Activated CD8-positive, alpha-beta T cell treated with anti-CD3 and anti-CD28 coated beads, Interleukin-2, amount 10 ng/mL, durations not matched to agents 7 days and 5 days (primary cell): Measurements from ENCODE around the gene SEC23B. TPM values are rescaled to one million over a fixed set of nuclear protein-coding genes. Genes with fewer than 3 reads are reported as not detected.

Source experiments
- ATAC-seq: fragments of 150-1000 bp; cut with Tn5 transposase; one replicate; pipeline ENCODE4 v1.10.0; 2021; ENCODE audit warnings: moderate library complexity
- CTCF ChIA-PET: fragments of 350-600 bp; sonication (Branson Sonifier 250); formaldehyde crosslinking; loops from one replicate; lab custom pipeline; 2021; ENCODE audit warnings: antibody characterized with exemption; lab: Charles Lee
- POLR2A ChIA-PET: fragments of 350-600 bp; sonication (Branson Sonifier 250); formaldehyde crosslinking; loops from one replicate; lab custom pipeline; 2021; ENCODE audit warnings: antibody characterized with exemption; lab: Charles Lee
- DNase-seq: peaks from one replicate; pipeline ENCODE4 v3.0.0-alpha.2; 2020
- H3K27ac Mint-ChIP-seq: one replicate; pipeline ENCODE4 v1.8.0; 2021; ENCODE audit warnings: mild to moderate bottlenecking, mixed read lengths
- H3K27me3 Mint-ChIP-seq: one replicate; pipeline ENCODE4 v1.8.0; 2021; ENCODE audit warnings: low read depth, mixed read lengths
- H3K36me3 Mint-ChIP-seq: one replicate; pipeline ENCODE4 v1.8.0; 2021; ENCODE audit warnings: low read depth, mixed read lengths
- H3K4me1 Mint-ChIP-seq: one replicate; pipeline ENCODE4 v1.8.0; 2021; ENCODE audit warnings: low read depth, mixed read lengths
- H3K4me3 Mint-ChIP-seq: one replicate; pipeline ENCODE4 v1.8.0; 2021; ENCODE audit warnings: mild to moderate bottlenecking, mixed read lengths
- H3K9me3 Mint-ChIP-seq: one replicate; pipeline ENCODE4 v1.8.0; 2022; ENCODE audit warnings: mixed read lengths; ENCODE audit not compliant: insufficient read depth
- total RNA-seq, 2 experiments: library from RNA; stranded (reverse); gene quantifications; one replicate each; pipeline ENCODE4 v1.2.3, GENCODE V29; 2021

SEC23B gene
- total RNA-seq = 10 to 100 TPM; 59.6 to 63.9 TPM

GRCh38 chr20:18507218-18508191 is at the start of gene SEC23B:
SEC23B (plus strand) TSS chr20:18507940; CDS start chr20:18510836, 2,896 bp downstream.
- H3K27ac Mint-ChIP-seq = peak within 1 kb of the TSS; percentile 99
- H3K27me3 Mint-ChIP-seq = no peaks in the 10 kb centered on the region
- no peaks in the 10 kb centered on the region for H3K9me3 Mint-ChIP-seq
- H3K4me3 Mint-ChIP-seq = peak within 1 kb of the TSS; percentile 94
- POLR2A ChIA-PET = interaction anchor here (0.5 to 3.1 kb wide), 17 partner anchors 8 to 542 kb away, joined by 3 to 54 read pairs (median 4); partner anchors contain the start of genes DZANK1, POLR3F, RBBP9 and SMIM26
- ATAC-seq = peak; percentile 95
- DNase-seq = peak; percentile 98
- H3K36me3 Mint-ChIP-seq = peaks cover 34% of the 10 kb centered on the region
- CTCF ChIA-PET = interaction anchor here (0.9 to 3.9 kb wide), 9 partner anchors 10 to 94 kb away, joined by 3 to 34 read pairs (median 3); partner anchors contain the start of genes POLR3F and RBBP9
- H3K4me1 Mint-ChIP-seq = peaks cover 54% of the 10 kb centered on the region

GRCh38 chr20:18465536-18466200 is 42.1 kb upstream of the SEC23B start:
- H3K4me3 Mint-ChIP-seq = peak overlapping the region; percentile 96
- no peak for DNase-seq

GRCh38 chr20:18466574-18466893 is 41.2 kb upstream of the SEC23B start:
- no peak for DNase-seq
- H3K9me3 Mint-ChIP-seq = no peaks in the 10 kb centered on the region
- peaks cover 27% of the 10 kb centered on the region for H3K4me1 Mint-ChIP-seq
- H3K4me3 Mint-ChIP-seq = peak overlapping the region; percentile 96
- no peaks in the 10 kb centered on the region for H3K27me3 Mint-ChIP-seq
- ATAC-seq = peak; percentile 44
- peaks cover 5% of the 10 kb centered on the region for H3K36me3 Mint-ChIP-seq
- H3K27ac Mint-ChIP-seq = peak overlapping the region; percentile 89
- POLR2A ChIA-PET = interaction anchor here (0.9 to 3.3 kb wide), 5 partner anchors 13 to 179 kb away, joined by 3 to 45 read pairs (median 4); partner anchors contain the start of genes RBBP9 and SEC23B
- CTCF ChIA-PET = interaction anchor here (0.9 to 1.9 kb wide), 5 partner anchors 11 to 31 kb away, joined by 3 to 9 read pairs (median 5); partner anchors contain the start of gene RBBP9

More at GRCh38 chr20:18465536-18466200, 42.1 kb upstream of the SEC23B start:
- H3K27me3 Mint-ChIP-seq = no peaks in the 10 kb centered on the region
- H3K9me3 Mint-ChIP-seq = no peaks in the 10 kb centered on the region
- H3K27ac Mint-ChIP-seq = no peak overlapping the region
- ChIA-PET POLR2A (interaction anchor here (3.3 kb wide), 1 partner anchor 42 kb away, joined by 45 read pairs; the partner anchor contains the start of gene SEC23B), CTCF (no interaction called here)
- H3K36me3 Mint-ChIP-seq = peaks cover 5% of the 10 kb centered on the region
- H3K4me1 Mint-ChIP-seq = peaks cover 27% of the 10 kb centered on the region
- no peak for ATAC-seq

- Mint-ChIP-seq H3K27ac (peak within 1 kb of the TSS; percentile 89), H3K9me3 (no peaks in the 10 kb centered on the region), H3K4me3 (peak within 1 kb of the TSS; percentile 96), H3K36me3 (peaks cover 5% of the 10 kb centered on the region), H3K4me1 (peaks cover 27% of the 10 kb centered on the region), H3K27me3 (no peaks in the 10 kb centered on the region)
- CTCF ChIA-PET = interaction anchor here (0.9 to 1.9 kb wide), 6 partner anchors 10 to 40 kb away, joined by 3 to 9 read pairs (median 4); partner anchors contain the start of genes RBBP9 and SEC23B
- peak; percentile 98 for ATAC-seq
- POLR2A ChIA-PET = interaction anchor here (0.9 to 3.3 kb wide), 5 partner anchors 12 to 180 kb away, joined by 3 to 45 read pairs (median 4); partner anchors contain the start of genes RBBP9 and SEC23B
- DNase-seq = peak; percentile 94
Measured at GRCh38 chr20:18466894-18467730, 40.6 kb upstream of the SEC23B start, which contains the start of the genes DZANK1 and POLR3F. DZANK1 (minus strand) TSS chr20:18467030; CDS start chr20:18465358, 1,672 bp downstream. POLR3F (plus strand) TSS chr20:18467390; CDS start chr20:18467507, 117 bp downstream.

GRCh38 chr20:18477218-18477617 is 30.5 kb upstream of the SEC23B start:
- ChIA-PET POLR2A (no interaction called here), CTCF (interaction anchor here (1.1 to 1.6 kb wide), 2 partner anchors 10 to 64 kb away, joined by 4 to 5 read pairs; partner anchors contain the start of genes DZANK1 and POLR3F)
- H3K9me3 Mint-ChIP-seq = no peaks in the 10 kb centered on the region
- DNase-seq (no peak), ATAC-seq (no peak)
- H3K36me3 Mint-ChIP-seq = peaks cover 43% of the 10 kb centered on the region
- H3K4me3 Mint-ChIP-seq = no peak overlapping the region
- H3K27me3 Mint-ChIP-seq = no peaks in the 10 kb centered on the region
- no peaks in the 10 kb centered on the region for H3K4me1 Mint-ChIP-seq
- H3K27ac Mint-ChIP-seq = no peak overlapping the region

GRCh38 chr20:18477821-18478220 is 29.9 kb upstream of the SEC23B start:
- ChIA-PET POLR2A (no interaction called here), CTCF (interaction anchor here (1.1 to 1.6 kb wide), 2 partner anchors 11 to 64 kb away, joined by 4 to 5 read pairs; partner anchors contain the start of genes DZANK1 and POLR3F)
- Mint-ChIP-seq H3K27me3 (no peaks in the 10 kb centered on the region), H3K27ac (no peak overlapping the region), H3K4me3 (no peak overlapping the region), H3K36me3 (peaks cover 49% of the 10 kb centered on the region), H3K9me3 (no peaks in the 10 kb centered on the region), H3K4me1 (no peaks in the 10 kb centered on the region)
- DNase-seq = no peak
- ATAC-seq = no peak

- no peak for DNase-seq
- ATAC-seq = no peak
- H3K4me3 Mint-ChIP-seq = no peak overlapping the region
- peaks cover 47% of the 10 kb centered on the region for H3K36me3 Mint-ChIP-seq
- CTCF ChIA-PET = no interaction called here
- no peaks in the 10 kb centered on the region for H3K4me1 Mint-ChIP-seq
- POLR2A ChIA-PET = no interaction called here
- no peaks in the 10 kb centered on the region for H3K27me3 Mint-ChIP-seq
- no peak overlapping the region for H3K27ac Mint-ChIP-seq
- H3K9me3 Mint-ChIP-seq = no peaks in the 10 kb centered on the region
Measured at GRCh38 chr20:18481596-18481995, 26.1 kb upstream of the SEC23B start.

- CTCF ChIA-PET = interaction anchor here (1.0 kb wide), 1 partner anchor 19 kb away, joined by 3 read pairs; the partner anchor contains the start of gene SEC23B
- Mint-ChIP-seq H3K4me1 (no peaks in the 10 kb centered on the region), H3K4me3 (no peak overlapping the region), H3K9me3 (no peaks in the 10 kb centered on the region), H3K36me3 (peaks cover 33% of the 10 kb centered on the region), H3K27me3 (no peaks in the 10 kb centered on the region), H3K27ac (no peak overlapping the region)
- ATAC-seq (no peak), DNase-seq (no peak)
- POLR2A ChIA-PET = no interaction called here
Measured at GRCh38 chr20:18488301-18488700, 19.4 kb upstream of the SEC23B start.

- DNase-seq = no peak
- ATAC-seq = no peak
- CTCF ChIA-PET = interaction anchor here (2.4 to 3.0 kb wide), 2 partner anchors 12 to 29 kb away, joined by 9 to 34 read pairs; partner anchors contain the start of genes DZANK1, POLR3F and SEC23B
- POLR2A ChIA-PET = interaction anchor here (0.7 to 3.4 kb wide), 3 partner anchors 11 to 33 kb away, joined by 3 to 54 read pairs (median 25); partner anchors contain the start of genes DZANK1, POLR3F and SEC23B
- H3K4me1 Mint-ChIP-seq = peaks cover 22% of the 10 kb centered on the region
- H3K4me3 Mint-ChIP-seq = peak overlapping the region; percentile 95
- H3K27me3 Mint-ChIP-seq = no peaks in the 10 kb centered on the region
- no peaks in the 10 kb centered on the region for H3K9me3 Mint-ChIP-seq
- H3K27ac Mint-ChIP-seq = no peak overlapping the region
- H3K36me3 Mint-ChIP-seq = peaks cover 13% of the 10 kb centered on the region
Measured at GRCh38 chr20:18496042-18496441, 11.7 kb upstream of the SEC23B start.
